H9 (cell line): ENCODE measurements around the gene YY2. TPM values are rescaled to one million over a fixed set of nuclear protein-coding genes. Genes with fewer than 3 reads are reported as not detected.

ENCODE experiments used
- DNase-seq: peaks from one replicate; pipeline ENCODE4 v3.0.0-alpha.2; 2017
- H2AFZ ChIP-seq: one replicate; pipeline ENCODE4 v1.6.1; 2013; ENCODE audit warnings: mild to moderate bottlenecking, low read length, control low read depth, moderate library complexity
- H2AK5ac ChIP-seq: 2 replicates; pipeline ENCODE4 v1.6.1; 2013; ENCODE audit warnings: low read length, control low read depth, mixed read lengths; ENCODE audit not compliant: insufficient read length
- H2BK120ac ChIP-seq: one replicate; pipeline ENCODE4 v1.6.1; 2013; ENCODE audit warnings: low read depth, mild to moderate bottlenecking, low read length, control low read depth, inconsistent platforms; ENCODE audit not compliant: poor library complexity, severe bottlenecking
- H2BK12ac ChIP-seq: 2 replicates; pipeline ENCODE4 v1.6.1; 2013; ENCODE audit warnings: low read length, control low read depth, mixed read lengths, low read depth; ENCODE audit not compliant: insufficient read length
- H2BK15ac ChIP-seq: 2 replicates; pipeline ENCODE4 v1.6.1; 2013; ENCODE audit warnings: low read depth, low read length, control low read depth
- H2BK20ac ChIP-seq: one replicate; pipeline ENCODE4 v1.6.1; 2013; ENCODE audit warnings: low read depth, mild to moderate bottlenecking, low read length, control low read depth, inconsistent platforms; ENCODE audit not compliant: poor library complexity, severe bottlenecking
- H2BK5ac ChIP-seq: 2 replicates; pipeline ENCODE4 v1.6.1; 2013; ENCODE audit warnings: low read length, control low read depth, mixed read lengths; ENCODE audit not compliant: insufficient read length
- H3K14ac ChIP-seq: 2 replicates; pipeline ENCODE4 v1.6.1; 2013; ENCODE audit warnings: low read length, control low read depth; ENCODE audit not compliant: insufficient read depth
- H3K18ac ChIP-seq: 2 replicates; pipeline ENCODE4 v1.6.1; 2013; ENCODE audit warnings: low read depth, mild to moderate bottlenecking, mixed read lengths, low read length, control low read depth; ENCODE audit not compliant: insufficient read length
- H3K23ac ChIP-seq: 2 replicates; pipeline ENCODE4 v1.6.1; 2013; ENCODE audit warnings: low read length, control low read depth, mixed read lengths, low read depth; ENCODE audit not compliant: insufficient read length
- H3K23me2 ChIP-seq: 2 replicates; pipeline ENCODE4 v1.6.1; 2013; ENCODE audit warnings: low read depth, mild to moderate bottlenecking, mixed read lengths, low read length, control low read depth; ENCODE audit not compliant: insufficient read length, poor library complexity, severe bottlenecking
- H3K27ac ChIP-seq: 2 replicates; pipeline ENCODE4 v1.5.1; 2013; ENCODE audit warnings: low read length, control low read depth, mixed read lengths, low read depth; ENCODE audit not compliant: insufficient read length
- H3K27me3 ChIP-seq: 2 replicates; pipeline ENCODE4 v1.6.1; 2013; ENCODE audit warnings: low read length, control low read depth, inconsistent platforms; ENCODE audit not compliant: insufficient read depth
- H3K4ac ChIP-seq: 2 replicates; pipeline ENCODE4 v1.6.1; 2013; ENCODE audit warnings: low read depth, mild to moderate bottlenecking, control low read depth, inconsistent platforms, low read length, moderate library complexity
- H3K4me1 ChIP-seq: 2 replicates; pipeline ENCODE4 v1.6.1; 2013; ENCODE audit warnings: low read length, control low read depth, inconsistent platforms; ENCODE audit not compliant: insufficient read depth
- H3K4me2 ChIP-seq: 2 replicates; pipeline ENCODE4 v1.6.1; 2013; ENCODE audit warnings: low read length, control low read depth, mixed read lengths; ENCODE audit not compliant: insufficient read length, insufficient read depth
- H3K56ac ChIP-seq: 2 replicates; pipeline ENCODE4 v1.6.1; 2013; ENCODE audit warnings: low read depth, mild to moderate bottlenecking, mixed read lengths, low read length, control low read depth; ENCODE audit not compliant: insufficient read length
- H3K79me1 ChIP-seq: 2 replicates; pipeline ENCODE4 v1.6.1; 2013; ENCODE audit warnings: low read depth, mild to moderate bottlenecking, moderate library complexity, low read length, control low read depth, inconsistent platforms; ENCODE audit not compliant: insufficient read depth, poor library complexity, severe bottlenecking
- H3K79me2 ChIP-seq: 2 replicates; pipeline ENCODE4 v1.6.1; 2013; ENCODE audit warnings: low read length, control low read depth, inconsistent platforms; ENCODE audit not compliant: insufficient read depth
- H3K9ac ChIP-seq: 2 replicates; pipeline ENCODE4 v1.6.1; 2013; ENCODE audit warnings: low read length, control low read depth, mixed read lengths; ENCODE audit not compliant: insufficient read length; ENCODE audit errors: extremely low read depth
- H3K9me3 ChIP-seq: one replicate; pipeline ENCODE4 v1.6.1; 2013; ENCODE audit warnings: low read depth, low read length, inconsistent platforms; ENCODE audit not compliant: control insufficient read depth
- H3T11ph ChIP-seq: one replicate; pipeline ENCODE4 v1.6.1; 2013; ENCODE audit warnings: mild to moderate bottlenecking, low read length, control low read depth, inconsistent platforms
- H4K20me1 ChIP-seq: one replicate; pipeline ENCODE4 v1.6.1; 2013; ENCODE audit not compliant: control insufficient read depth, insufficient read length, insufficient read depth
- H4K5ac ChIP-seq: 2 replicates; pipeline ENCODE4 v1.6.1; 2013; ENCODE audit warnings: low read depth, mild to moderate bottlenecking, mixed read lengths, low read length, control low read depth; ENCODE audit not compliant: insufficient read length
- H4K8ac ChIP-seq: replicated peaks from 2 replicates; pipeline ENCODE4 v1.6.1; 2013; ENCODE audit warnings: low read length, control low read depth, mixed read lengths, low read depth; ENCODE audit not compliant: insufficient read length
- H4K91ac ChIP-seq: 2 replicates; pipeline ENCODE4 v1.6.1; 2013; ENCODE audit warnings: low read depth, mild to moderate bottlenecking, moderate library complexity, mixed read lengths, low read length, control low read depth; ENCODE audit not compliant: insufficient read length
- H3K27ac Mint-ChIP-seq, 3 experiments: 2 replicates in 2 of 3; 3 replicates in 1 of 3; pipeline ENCODE4 v1.8.0; 2020 to 2021; ENCODE audit warnings: mixed read lengths in 3 of 3, mild to moderate bottlenecking in 1 of 3, moderate library complexity in 1 of 3
- H3K27me3 Mint-ChIP-seq: 2 replicates; pipeline ENCODE4 v1.8.0; 2021; ENCODE audit warnings: low read depth, mild to moderate bottlenecking, moderate library complexity, mixed read lengths
- H3K36me3 Mint-ChIP-seq, 3 experiments: 2 replicates in 2 of 3; 3 replicates in 1 of 3; pipeline ENCODE4 v1.8.0; 2020 to 2021; ENCODE audit warnings: low read depth in 3 of 3, mixed read lengths in 3 of 3; ENCODE audit not compliant: insufficient read depth in 1 of 3
- H3K4me1 Mint-ChIP-seq, 2 experiments: 2 replicates each; pipeline ENCODE4 v1.8.0; 2020; ENCODE audit warnings: mixed read lengths in 2 of 2
- H3K4me3 Mint-ChIP-seq, 2 experiments: 2 replicates in 1 of 2; 3 replicates in 1 of 2; pipeline ENCODE4 v1.8.0; 2020 to 2021; ENCODE audit warnings: mild to moderate bottlenecking in 2 of 2, mixed read lengths in 2 of 2, moderate library complexity in 1 of 2
- H3K9me3 Mint-ChIP-seq, 2 experiments: 2 replicates in 1 of 2; 3 replicates in 1 of 2; pipeline ENCODE4 v1.8.0; 2020; ENCODE audit warnings: mild to moderate bottlenecking in 2 of 2, mixed read lengths in 2 of 2, moderate library complexity in 1 of 2
- total RNA-seq: library from RNA; stranded (reverse); gene quantifications from 2 replicates; pipeline ENCODE4 v1.2.1, GENCODE V29; 2021
- TF ChIP-seq, protein P1 (sequence below): fragments of 200-600 bp; sonication (generic); conservative IDR thresholded peaks from 3 replicates; pipeline ENCODE4 v1.8.0; 2021; ENCODE audit warnings: antibody characterized with exemption, mild to moderate bottlenecking

YY2 gene
- total RNA-seq, 1 experiment from 2014 or later: 1.8 TPM

DNA sequence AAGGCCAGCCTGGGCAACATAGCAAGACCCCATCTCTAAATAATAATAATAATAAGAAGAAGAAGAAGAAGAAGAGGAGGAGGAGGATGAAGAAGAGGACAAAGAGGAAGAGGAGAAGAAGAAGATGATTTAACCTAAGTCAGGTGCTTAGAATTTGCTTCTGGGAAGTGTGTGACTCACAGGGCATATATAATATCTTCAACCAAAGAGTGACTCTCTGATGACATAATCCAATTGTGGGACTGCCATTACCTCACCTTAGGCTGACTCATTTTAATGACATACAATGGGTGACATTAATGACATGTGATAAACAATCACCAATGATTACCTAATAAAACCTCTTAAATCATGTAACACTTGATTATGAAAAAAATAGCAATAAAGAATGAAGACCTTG, 49.1 kb upstream of the YY2 start:
- H3K79me1 ChIP-seq: no peaks in the 10 kb centered on the region
- TF ChIP-seq, protein P1, sequence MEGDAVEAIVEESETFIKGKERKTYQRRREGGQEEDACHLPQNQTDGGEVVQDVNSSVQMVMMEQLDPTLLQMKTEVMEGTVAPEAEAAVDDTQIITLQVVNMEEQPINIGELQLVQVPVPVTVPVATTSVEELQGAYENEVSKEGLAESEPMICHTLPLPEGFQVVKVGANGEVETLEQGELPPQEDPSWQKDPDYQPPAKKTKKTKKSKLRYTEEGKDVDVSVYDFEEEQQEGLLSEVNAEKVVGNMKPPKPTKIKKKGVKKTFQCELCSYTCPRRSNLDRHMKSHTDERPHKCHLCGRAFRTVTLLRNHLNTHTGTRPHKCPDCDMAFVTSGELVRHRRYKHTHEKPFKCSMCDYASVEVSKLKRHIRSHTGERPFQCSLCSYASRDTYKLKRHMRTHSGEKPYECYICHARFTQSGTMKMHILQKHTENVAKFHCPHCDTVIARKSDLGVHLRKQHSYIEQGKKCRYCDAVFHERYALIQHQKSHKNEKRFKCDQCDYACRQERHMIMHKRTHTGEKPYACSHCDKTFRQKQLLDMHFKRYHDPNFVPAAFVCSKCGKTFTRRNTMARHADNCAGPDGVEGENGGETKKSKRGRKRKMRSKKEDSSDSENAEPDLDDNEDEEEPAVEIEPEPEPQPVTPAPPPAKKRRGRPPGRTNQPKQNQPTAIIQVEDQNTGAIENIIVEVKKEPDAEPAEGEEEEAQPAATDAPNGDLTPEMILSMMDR: no peak
- H3K4me1 ChIP-seq: no peaks in the 10 kb centered on the region
- H3K79me2 ChIP-seq: no peaks in the 10 kb centered on the region
- H3K14ac ChIP-seq: no peak overlapping the region
- H3K9me3 Mint-ChIP-seq: peaks cover 22 to 46% of the 10 kb centered on the region in 2 experiments
- no peak overlapping the region for H2BK120ac ChIP-seq
- H3K23ac ChIP-seq: no peak overlapping the region
- H2BK5ac ChIP-seq: no peak overlapping the region
- no peak overlapping the region for H3K4me2 ChIP-seq
- no peak overlapping the region for H2AK5ac ChIP-seq
- no peak overlapping the region for H3K9ac ChIP-seq
- no peak overlapping the region for H2BK20ac ChIP-seq
- H3K36me3 Mint-ChIP-seq: peaks cover 9 to 24% (median 16%) of the 10 kb centered on the region in 3 experiments
- H3K27me3 ChIP-seq: no peaks in the 10 kb centered on the region
- H4K20me1 ChIP-seq: no peaks in the 10 kb centered on the region
- no peak overlapping the region for H3K27ac Mint-ChIP-seq
- H2AFZ ChIP-seq: no peak overlapping the region
- no peak overlapping the region for H4K5ac ChIP-seq
- H3K9me3 ChIP-seq: peaks cover 11% of the 10 kb centered on the region
- H3K27ac ChIP-seq: no peak overlapping the region
- DNase-seq: no peak
- no peak overlapping the region for H3K56ac ChIP-seq
- peaks cover 4 to 7% of the 10 kb centered on the region in 2 experiments; a peak in 3 of 4 replicates for H3K4me1 Mint-ChIP-seq
- no peak overlapping the region for H4K8ac ChIP-seq
- no peak overlapping the region for H4K91ac ChIP-seq
- H3K23me2 ChIP-seq: no peaks in the 10 kb centered on the region
- H3K18ac ChIP-seq: no peak overlapping the region
- peaks cover 2% of the 10 kb centered on the region for H3K27me3 Mint-ChIP-seq
- H2BK15ac ChIP-seq: no peak overlapping the region
- no peak overlapping the region for H2BK12ac ChIP-seq
- no peak overlapping the region for H3T11ph ChIP-seq
- no peak overlapping the region for H3K4me3 Mint-ChIP-seq
- no peak overlapping the region for H3K4ac ChIP-seq
